Liver (tissue), 9 donors: ENCODE measurements around the gene ZC3H6. TPM values are rescaled to one million over a fixed set of nuclear protein-coding genes. Genes with fewer than 3 reads are reported as not detected.

Experiments used
- DNase-seq: peaks from one replicate; pipeline ENCODE4 v3.0.0-alpha.2; 2017; ENCODE audit warnings: low spot score
- H3K27ac ChIP-seq, 2 donors: one replicate each; pipeline ENCODE4 v1.7.0; 2013; ENCODE audit warnings: inconsistent platforms in 2 of 2, low read length in 2 of 2, control low read depth in 1 of 2, low read depth in 1 of 2, mild to moderate bottlenecking in 1 of 2
- H3K27me3 ChIP-seq, 4 donors: one replicate each; pipeline versions ENCODE4 v1.6.1 to v1.7.0; 2013; ENCODE audit warnings: low read length in 3 of 4, inconsistent platforms in 1 of 4, mild to moderate bottlenecking in 1 of 4, moderate library complexity in 1 of 4; ENCODE audit not compliant: control insufficient read depth in 4 of 4, insufficient read depth in 4 of 4
- H3K36me3 ChIP-seq, 4 donors: one replicate each; pipeline versions ENCODE4 v1.6.1 to v1.7.0; 2013; ENCODE audit warnings: low read length in 3 of 4, mild to moderate bottlenecking in 3 of 4, low read depth in 1 of 4, moderate library complexity in 1 of 4; ENCODE audit not compliant: control insufficient read depth in 4 of 4, insufficient read depth in 3 of 4
- H3K4me1 ChIP-seq, 4 donors: one replicate each; pipeline versions ENCODE4 v1.6.1 to v1.7.0; 2013; ENCODE audit warnings: low read length in 3 of 4, mild to moderate bottlenecking in 3 of 4, moderate library complexity in 1 of 4; ENCODE audit not compliant: control insufficient read depth in 4 of 4, insufficient read depth in 4 of 4
- H3K4me3 ChIP-seq, 3 donors: one replicate each; pipeline versions ENCODE4 v1.6.1 to v1.7.0; 2013; ENCODE audit warnings: low read length in 3 of 3, control low read depth in 1 of 3, low read depth in 1 of 3, mild to moderate bottlenecking in 1 of 3
- H3K9ac ChIP-seq, 2 donors: one replicate each; pipeline ENCODE4 v1.7.0; 2013; ENCODE audit warnings: low read length in 2 of 2, mild to moderate bottlenecking in 2 of 2, moderate library complexity in 2 of 2, control low read depth in 1 of 2, low read depth in 1 of 2
- H3K9me3 ChIP-seq, 4 donors: one replicate each; pipeline versions ENCODE4 v1.6.1 to v1.7.0; 2013; ENCODE audit warnings: low read length in 3 of 4; ENCODE audit not compliant: control insufficient read depth in 4 of 4
- EGR1 ChIP-seq, 2 donors: IDR thresholded peaks; 2 replicates each; pipeline ENCODE4 v1.6.1; 2016 to 2018; ENCODE audit warnings: antibody characterized with exemption in 2 of 2, low read depth in 2 of 2
- FOXA1 ChIP-seq: IDR thresholded peaks from 2 replicates; pipeline ENCODE4 v1.6.1; 2016; ENCODE audit warnings: antibody characterized with exemption
- FOXA2 ChIP-seq: IDR thresholded peaks from 2 replicates; pipeline ENCODE4 v1.6.1; 2016; ENCODE audit warnings: antibody characterized with exemption
- GABPA ChIP-seq, 2 donors: IDR thresholded peaks in 1 of 2; conservative IDR thresholded peaks in 1 of 2; 2 replicates each; pipeline ENCODE4 v1.6.1; 2016; ENCODE audit warnings: antibody characterized with exemption in 2 of 2, mild to moderate bottlenecking in 1 of 2, moderate library complexity in 1 of 2
- HNF4A ChIP-seq, 2 donors: conservative IDR thresholded peaks; 2 replicates each; pipeline ENCODE4 v1.6.1; 2016; ENCODE audit warnings: antibody characterized with exemption in 2 of 2, mild to moderate bottlenecking in 2 of 2
- HNF4G ChIP-seq: IDR thresholded peaks from 2 replicates; pipeline ENCODE4 v1.6.1; 2016; ENCODE audit warnings: antibody characterized with exemption
- JUND ChIP-seq, 2 donors: IDR thresholded peaks; 2 replicates each; pipeline ENCODE4 v1.6.1; 2016; ENCODE audit warnings: antibody characterized with exemption in 2 of 2
- NR2F2 ChIP-seq: IDR thresholded peaks from 2 replicates; pipeline ENCODE4 v1.6.1; 2016; ENCODE audit warnings: antibody characterized with exemption
- RAD21 ChIP-seq, 2 donors: IDR thresholded peaks; 2 replicates each; pipeline ENCODE4 v1.6.1; 2016; ENCODE audit warnings: antibody characterized with exemption in 2 of 2, mild to moderate bottlenecking in 2 of 2
- RXRA ChIP-seq, 2 donors: IDR thresholded peaks; 2 replicates each; pipeline ENCODE4 v1.6.1; 2017 to 2018; ENCODE audit warnings: antibody characterized with exemption in 2 of 2, mild to moderate bottlenecking in 1 of 2
- SP1 ChIP-seq: IDR thresholded peaks from 2 replicates; pipeline ENCODE4 v1.6.1; 2018; ENCODE audit warnings: antibody characterized with exemption, mild to moderate bottlenecking
- TAF1 ChIP-seq: conservative IDR thresholded peaks from 2 replicates; pipeline ENCODE4 v1.6.1; 2016; ENCODE audit warnings: antibody characterized with exemption, mild to moderate bottlenecking
- YY1 ChIP-seq: IDR thresholded peaks from 2 replicates; pipeline ENCODE4 v1.6.1; 2016; ENCODE audit warnings: antibody characterized with exemption, mild to moderate bottlenecking
- WGBS: extraction: QIAGEN DNeasy Blood & Tissue Kit; methylation state at CpG from one replicate; pipeline ENCODE4 v1.1.7; 2013; 5-methylcytosine and 5-hydroxymethylcytosine counted together
- polyA plus RNA-seq, 2 donors: library from polyadenylated mRNA; stranded (reverse) in 1 of 2; unstranded in 1 of 2; fragments of 200-250 nt in 1 of 2; fragments of >200 nt in 1 of 2; fragmentation: Nextera tagmentation in 1 of 2; extraction: Ambion mirVana in 1 of 2; gene quantifications; one replicate each; pipeline versions ENCODE4 v1.2.1 to v1.2.3, GENCODE V29; 2013 to 2015
- total RNA-seq, 2 donors: library from RNA; depleted of rRNA; stranded (reverse); fragments of >200 nt; gene quantifications; one replicate each; pipeline ENCODE4 v1.2.3, GENCODE V29; 2014
- TF ChIP-seq, protein P1 (sequence below): IDR thresholded peaks from 2 replicates; pipeline ENCODE4 v1.6.1; 2016; ENCODE audit warnings: antibody characterized with exemption
- TF ChIP-seq, protein P2 (sequence below): IDR thresholded peaks from 2 replicates; pipeline ENCODE4 v1.6.1; 2016; ENCODE audit warnings: antibody characterized with exemption, mild to moderate bottlenecking
- TF ChIP-seq, protein P3 (sequence below): IDR thresholded peaks from 2 replicates; pipeline ENCODE4 v1.6.1; 2016; ENCODE audit warnings: antibody characterized with exemption
- TF ChIP-seq, protein P4 (sequence below): IDR thresholded peaks from 2 replicates; pipeline ENCODE4 v1.6.1; 2016; ENCODE audit warnings: antibody characterized with exemption
- TF ChIP-seq, protein P5 (sequence below): fragments of 150-350 bp; IDR thresholded peaks from 2 replicates; pipeline ENCODE4 v1.5.1; 2017; ENCODE audit warnings: improper control_type of control experiment, low read depth, low read length; ENCODE audit not compliant: missing input control
- donor health status: healthy.
- donor health status: healthy.
- donor health status: healthy.
- donor health status: healthy.
- donor health status: healthy.

Gene ZC3H6
- total and polyA plus RNA-seq, 4 donors, result 0.32 to 5.8 (median 2.3) TPM

DNA sequence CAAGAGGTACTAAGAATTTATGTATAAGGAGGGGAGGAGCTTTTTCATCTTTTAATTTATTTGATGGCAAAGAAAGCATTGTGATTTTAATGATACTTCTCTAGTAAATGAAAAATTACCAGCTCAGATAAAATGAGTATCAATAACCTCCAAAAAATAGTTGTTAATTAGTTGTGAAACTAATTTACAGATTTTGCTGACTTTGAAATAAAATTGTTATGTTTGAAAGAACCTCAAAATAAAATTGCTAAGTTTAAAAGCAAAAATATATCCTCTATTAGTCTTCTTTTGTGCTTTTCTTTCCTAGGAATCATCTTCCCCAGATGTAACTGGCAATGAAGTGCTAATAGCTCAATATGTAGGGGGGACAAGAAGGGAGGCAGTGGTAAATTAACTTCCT is 36.5 kb downstream of the ZC3H6 start:
- Histone ChIP-seq H3K4me1 (peaks cover 0 to 32% (median 13%) of the 10 kb centered on the region in 4 donors), H3K36me3 (no peaks in the 10 kb centered on the region), H3K4me3 (no peak overlapping the region), H3K27me3 (no peaks in the 10 kb centered on the region), H3K9me3 (no peaks in the 10 kb centered on the region), H3K9ac (no peak overlapping the region), H3K27ac (no peak overlapping the region)
- DNase-seq, result no peak
- TF ChIP-seq JUND (IDR thresholded peaks at IDR 0.05) (no peak), RAD21 (IDR thresholded peaks at IDR 0.05) (no peak), EGR1 (IDR thresholded peaks at IDR 0.05; ENCODE audit: low read depth in 2 of 2) (no peak), NR2F2 (no peak), FOXA1 (no peak), FOXA2 (no peak), RXRA (IDR thresholded peaks at IDR 0.05) (no peak)
- TF ChIP-seq, protein P1, sequence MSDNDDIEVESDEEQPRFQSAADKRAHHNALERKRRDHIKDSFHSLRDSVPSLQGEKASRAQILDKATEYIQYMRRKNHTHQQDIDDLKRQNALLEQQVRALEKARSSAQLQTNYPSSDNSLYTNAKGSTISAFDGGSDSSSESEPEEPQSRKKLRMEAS, result no peak
- TF ChIP-seq, protein P2, sequence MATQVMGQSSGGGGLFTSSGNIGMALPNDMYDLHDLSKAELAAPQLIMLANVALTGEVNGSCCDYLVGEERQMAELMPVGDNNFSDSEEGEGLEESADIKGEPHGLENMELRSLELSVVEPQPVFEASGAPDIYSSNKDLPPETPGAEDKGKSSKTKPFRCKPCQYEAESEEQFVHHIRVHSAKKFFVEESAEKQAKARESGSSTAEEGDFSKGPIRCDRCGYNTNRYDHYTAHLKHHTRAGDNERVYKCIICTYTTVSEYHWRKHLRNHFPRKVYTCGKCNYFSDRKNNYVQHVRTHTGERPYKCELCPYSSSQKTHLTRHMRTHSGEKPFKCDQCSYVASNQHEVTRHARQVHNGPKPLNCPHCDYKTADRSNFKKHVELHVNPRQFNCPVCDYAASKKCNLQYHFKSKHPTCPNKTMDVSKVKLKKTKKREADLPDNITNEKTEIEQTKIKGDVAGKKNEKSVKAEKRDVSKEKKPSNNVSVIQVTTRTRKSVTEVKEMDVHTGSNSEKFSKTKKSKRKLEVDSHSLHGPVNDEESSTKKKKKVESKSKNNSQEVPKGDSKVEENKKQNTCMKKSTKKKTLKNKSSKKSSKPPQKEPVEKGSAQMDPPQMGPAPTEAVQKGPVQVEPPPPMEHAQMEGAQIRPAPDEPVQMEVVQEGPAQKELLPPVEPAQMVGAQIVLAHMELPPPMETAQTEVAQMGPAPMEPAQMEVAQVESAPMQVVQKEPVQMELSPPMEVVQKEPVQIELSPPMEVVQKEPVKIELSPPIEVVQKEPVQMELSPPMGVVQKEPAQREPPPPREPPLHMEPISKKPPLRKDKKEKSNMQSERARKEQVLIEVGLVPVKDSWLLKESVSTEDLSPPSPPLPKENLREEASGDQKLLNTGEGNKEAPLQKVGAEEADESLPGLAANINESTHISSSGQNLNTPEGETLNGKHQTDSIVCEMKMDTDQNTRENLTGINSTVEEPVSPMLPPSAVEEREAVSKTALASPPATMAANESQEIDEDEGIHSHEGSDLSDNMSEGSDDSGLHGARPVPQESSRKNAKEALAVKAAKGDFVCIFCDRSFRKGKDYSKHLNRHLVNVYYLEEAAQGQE, result no peak
- TF ChIP-seq, protein P3, sequence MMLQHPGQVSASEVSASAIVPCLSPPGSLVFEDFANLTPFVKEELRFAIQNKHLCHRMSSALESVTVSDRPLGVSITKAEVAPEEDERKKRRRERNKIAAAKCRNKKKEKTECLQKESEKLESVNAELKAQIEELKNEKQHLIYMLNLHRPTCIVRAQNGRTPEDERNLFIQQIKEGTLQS, result no peak

DNA sequence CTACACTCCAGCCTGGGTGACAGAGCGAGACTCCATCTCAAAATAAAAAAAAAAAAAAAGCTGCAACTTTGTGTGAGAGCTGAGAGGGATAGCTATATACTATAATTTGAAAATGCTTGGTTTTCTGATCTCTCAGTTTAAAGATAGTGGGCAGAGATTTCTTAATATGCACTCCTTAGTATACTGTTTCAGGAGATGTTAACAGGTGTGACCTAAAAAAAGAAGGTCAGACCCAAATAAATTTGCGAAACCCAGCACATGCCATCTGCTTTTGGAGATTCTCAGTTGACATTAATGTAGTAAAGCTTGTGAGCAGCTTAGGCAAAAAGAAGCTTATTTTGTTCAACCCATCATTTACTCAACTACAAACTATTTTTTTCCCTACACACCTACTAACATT is 37.4 kb downstream of the ZC3H6 start:
- H3K4me3 ChIP-seq, result no peak overlapping the region
- H3K9me3 ChIP-seq, result no peaks in the 10 kb centered on the region
- H3K36me3 ChIP-seq, result no peaks in the 10 kb centered on the region
- no peaks in the 10 kb centered on the region for H3K27me3 ChIP-seq
- DNase-seq, result no peak
- H3K4me1 ChIP-seq, result peaks cover 0 to 35% (median 15%) of the 10 kb centered on the region in 4 donors
- H3K27ac ChIP-seq, result no peak overlapping the region
- H3K9ac ChIP-seq, result no peak overlapping the region
- TF ChIP-seq JUND (IDR thresholded peaks at IDR 0.05) (no peak), RAD21 (IDR thresholded peaks at IDR 0.05) (no peak), TAF1 (no peak), HNF4A (conservative IDR thresholded peaks at IDR 0.05) (no peak), HNF4G (no peak), SP1 (no peak), YY1 (no peak), FOXA1 (no peak), EGR1 (IDR thresholded peaks at IDR 0.05; ENCODE audit: low read depth in 2 of 2) (no peak), NR2F2 (no peak), RXRA (IDR thresholded peaks at IDR 0.05) (no peak), FOXA2 (no peak), GABPA (IDR thresholded peaks at IDR 0.05 in 1 of 2, conservative IDR thresholded peaks at IDR 0.05 in 1 of 2) (no peak)
- TF ChIP-seq, protein P1, result no peak
- TF ChIP-seq, protein P4, sequence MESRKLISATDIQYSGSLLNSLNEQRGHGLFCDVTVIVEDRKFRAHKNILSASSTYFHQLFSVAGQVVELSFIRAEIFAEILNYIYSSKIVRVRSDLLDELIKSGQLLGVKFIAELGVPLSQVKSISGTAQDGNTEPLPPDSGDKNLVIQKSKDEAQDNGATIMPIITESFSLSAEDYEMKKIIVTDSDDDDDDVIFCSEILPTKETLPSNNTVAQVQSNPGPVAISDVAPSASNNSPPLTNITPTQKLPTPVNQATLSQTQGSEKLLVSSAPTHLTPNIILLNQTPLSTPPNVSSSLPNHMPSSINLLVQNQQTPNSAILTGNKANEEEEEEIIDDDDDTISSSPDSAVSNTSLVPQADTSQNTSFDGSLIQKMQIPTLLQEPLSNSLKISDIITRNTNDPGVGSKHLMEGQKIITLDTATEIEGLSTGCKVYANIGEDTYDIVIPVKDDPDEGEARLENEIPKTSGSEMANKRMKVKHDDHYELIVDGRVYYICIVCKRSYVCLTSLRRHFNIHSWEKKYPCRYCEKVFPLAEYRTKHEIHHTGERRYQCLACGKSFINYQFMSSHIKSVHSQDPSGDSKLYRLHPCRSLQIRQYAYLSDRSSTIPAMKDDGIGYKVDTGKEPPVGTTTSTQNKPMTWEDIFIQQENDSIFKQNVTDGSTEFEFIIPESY, result no peak
- TF ChIP-seq, protein P2, result no peak
- TF ChIP-seq, protein P3, result no peak
- TF ChIP-seq, protein P5, sequence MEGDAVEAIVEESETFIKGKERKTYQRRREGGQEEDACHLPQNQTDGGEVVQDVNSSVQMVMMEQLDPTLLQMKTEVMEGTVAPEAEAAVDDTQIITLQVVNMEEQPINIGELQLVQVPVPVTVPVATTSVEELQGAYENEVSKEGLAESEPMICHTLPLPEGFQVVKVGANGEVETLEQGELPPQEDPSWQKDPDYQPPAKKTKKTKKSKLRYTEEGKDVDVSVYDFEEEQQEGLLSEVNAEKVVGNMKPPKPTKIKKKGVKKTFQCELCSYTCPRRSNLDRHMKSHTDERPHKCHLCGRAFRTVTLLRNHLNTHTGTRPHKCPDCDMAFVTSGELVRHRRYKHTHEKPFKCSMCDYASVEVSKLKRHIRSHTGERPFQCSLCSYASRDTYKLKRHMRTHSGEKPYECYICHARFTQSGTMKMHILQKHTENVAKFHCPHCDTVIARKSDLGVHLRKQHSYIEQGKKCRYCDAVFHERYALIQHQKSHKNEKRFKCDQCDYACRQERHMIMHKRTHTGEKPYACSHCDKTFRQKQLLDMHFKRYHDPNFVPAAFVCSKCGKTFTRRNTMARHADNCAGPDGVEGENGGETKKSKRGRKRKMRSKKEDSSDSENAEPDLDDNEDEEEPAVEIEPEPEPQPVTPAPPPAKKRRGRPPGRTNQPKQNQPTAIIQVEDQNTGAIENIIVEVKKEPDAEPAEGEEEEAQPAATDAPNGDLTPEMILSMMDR, result no peak
- WGBS, result 98% methylated on average over 2 of the region's 2 CpGs
